Activated CD4-positive, alpha-beta T cell treated with anti-CD3 and anti-CD28 coated beads, Interleukin-2, Interleukin-6, amounts not matched to agents 100 ng/mL and 50 ng/mL, durations not matched to agents 16 hours and 8 hours (primary cell): ENCODE measurements around the gene KMT2D.

Experiments
- DNase-seq: peaks from one replicate; pipeline ENCODE4 v3.0.0-alpha.2; 2020

Gene KMT2D

DNA sequence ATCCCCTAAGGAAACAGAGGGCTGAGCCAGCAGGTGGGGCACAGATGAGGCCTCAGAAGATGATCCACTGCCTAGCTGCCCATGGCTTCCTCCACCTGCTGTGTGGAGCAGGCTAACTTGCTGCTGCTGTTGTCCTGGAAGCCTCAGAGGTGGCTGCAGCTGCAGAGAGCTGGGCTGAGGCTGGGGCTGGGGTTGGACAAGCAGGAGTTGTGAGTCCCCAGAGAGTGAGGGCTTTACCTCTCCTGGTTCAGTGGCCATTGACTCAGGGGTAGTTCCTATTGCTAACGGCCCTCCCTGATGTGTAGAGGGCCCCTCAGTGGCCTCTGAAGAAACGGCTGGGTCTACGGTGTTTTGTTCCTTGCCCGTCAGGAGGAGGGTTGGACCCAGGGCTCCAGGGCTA lies 28.3 kb downstream of the KMT2D start:
- no peak for DNase-seq

DNA sequence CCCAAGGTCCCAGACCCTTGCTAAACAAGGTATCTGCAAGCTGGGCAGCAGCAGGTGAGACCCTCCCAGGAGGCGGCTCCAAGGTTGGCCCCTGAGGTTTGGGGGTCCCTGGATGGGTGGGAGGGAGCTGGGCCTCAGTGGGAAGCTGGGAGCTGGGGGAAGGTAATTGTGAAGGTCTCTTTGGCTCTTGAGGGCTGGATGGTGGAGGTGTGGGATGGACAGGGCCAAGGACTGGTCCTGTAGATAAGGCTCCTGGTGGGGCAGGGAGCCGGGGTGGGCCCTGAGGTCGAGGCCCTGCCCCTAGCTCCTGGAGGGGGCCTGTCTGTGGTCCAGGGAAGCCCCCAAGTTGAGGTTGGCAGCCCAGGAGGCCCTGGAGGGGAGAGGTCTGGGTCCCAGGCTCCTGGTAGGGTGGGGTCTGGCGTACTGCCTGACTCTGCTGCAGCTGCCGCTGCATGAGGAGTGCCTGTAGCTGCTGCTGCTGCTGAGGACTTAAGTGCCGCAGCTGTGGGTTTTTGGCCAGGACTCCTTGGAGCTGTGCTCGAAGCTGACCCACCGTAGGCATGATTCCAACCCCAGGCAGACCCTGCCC lies 28.9 kb downstream of the KMT2D start:
- DNase-seq, result no peak

DNA sequence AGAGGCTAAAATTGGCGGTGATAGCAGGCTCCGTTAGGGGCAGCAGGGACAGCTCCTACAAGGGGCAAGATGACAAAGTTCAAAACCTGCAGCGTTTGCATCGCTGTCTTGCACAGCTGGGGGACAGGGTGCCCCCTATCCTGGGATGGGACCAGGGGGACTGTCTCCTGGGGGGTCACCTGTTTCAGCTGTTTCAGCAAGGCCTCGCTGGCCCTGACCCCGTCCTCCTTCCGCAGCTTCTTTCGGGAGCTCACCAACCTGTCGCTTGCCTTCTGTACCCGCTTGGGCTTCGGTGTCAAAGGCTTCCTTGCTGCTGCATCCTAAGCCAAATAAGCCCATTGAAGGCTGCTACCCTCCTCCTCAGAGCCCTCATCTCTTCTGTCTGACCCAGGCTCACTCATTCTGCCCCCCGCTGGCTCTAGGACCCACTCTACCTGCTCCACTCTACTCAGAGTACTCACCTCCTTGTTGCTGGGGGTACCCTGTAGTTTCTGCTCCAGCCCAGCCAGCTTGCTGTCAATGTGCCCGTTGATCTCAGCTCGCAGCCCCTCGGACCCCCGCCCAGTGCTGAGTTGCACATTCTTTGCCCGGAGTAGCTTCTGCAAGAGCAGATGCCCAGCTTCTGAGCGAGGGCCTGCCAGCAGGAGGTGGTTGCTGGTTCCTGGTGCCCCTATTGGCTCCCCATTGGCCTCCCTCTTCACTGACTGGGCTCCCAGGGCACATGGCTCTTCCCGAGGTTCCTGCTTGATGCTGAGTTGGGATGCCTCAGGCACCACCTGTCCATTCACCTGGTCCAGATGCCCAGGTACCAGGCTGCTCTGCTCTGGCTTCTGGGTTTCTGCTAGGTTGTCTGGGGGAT lies 29.7 kb downstream of the KMT2D start:
- no peak for DNase-seq

DNA sequence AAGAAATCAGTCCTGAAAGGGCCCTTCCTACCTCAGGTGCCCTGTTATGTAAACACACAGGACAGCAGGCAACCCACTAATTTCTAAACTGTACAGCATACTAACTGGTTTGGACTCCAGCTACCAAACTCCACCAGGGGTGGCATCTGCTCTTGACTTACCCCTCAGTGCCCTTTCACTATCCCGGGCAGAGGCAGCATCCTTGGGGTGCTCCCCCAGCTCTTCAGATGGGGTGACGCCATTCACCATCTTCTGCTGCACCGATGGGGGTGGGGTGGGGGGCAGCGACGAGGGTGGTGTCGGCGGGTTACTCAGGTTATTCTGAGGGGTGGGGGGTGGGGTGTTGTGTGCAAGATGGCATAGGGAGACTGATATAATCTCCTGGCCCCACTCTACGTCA lies 30.5 kb downstream of the KMT2D start:
- no peak for DNase-seq

DNA sequence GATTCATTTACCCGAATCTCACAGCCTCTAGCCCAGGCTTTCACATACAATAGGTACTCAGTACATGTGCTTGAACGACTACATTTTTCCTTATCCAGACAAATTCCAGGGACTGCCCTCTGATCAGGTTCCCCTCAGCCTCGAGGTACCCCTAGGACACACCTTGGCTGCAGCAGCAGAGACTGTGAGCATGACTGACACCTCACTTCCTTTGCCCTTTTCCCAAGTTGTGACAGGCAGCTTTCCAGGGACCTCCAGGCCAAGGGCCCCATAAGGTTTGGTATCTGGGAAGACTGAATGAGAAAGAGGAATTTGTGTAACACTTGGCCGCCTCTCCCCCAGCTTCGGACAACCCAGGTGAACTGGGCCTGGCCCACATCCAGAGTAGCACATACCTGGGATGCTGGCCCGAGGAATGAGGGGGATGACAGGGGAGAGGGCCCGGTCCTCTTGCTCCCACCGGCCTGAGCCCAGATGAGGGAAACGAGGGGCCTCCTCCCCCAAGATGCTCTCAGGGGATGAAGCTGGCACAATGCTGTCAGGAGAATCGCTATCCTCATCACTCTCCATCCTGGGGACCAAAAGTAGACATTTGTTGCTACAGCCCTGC lies 31.8 kb downstream of the KMT2D start:
- no peak for DNase-seq

DNA sequence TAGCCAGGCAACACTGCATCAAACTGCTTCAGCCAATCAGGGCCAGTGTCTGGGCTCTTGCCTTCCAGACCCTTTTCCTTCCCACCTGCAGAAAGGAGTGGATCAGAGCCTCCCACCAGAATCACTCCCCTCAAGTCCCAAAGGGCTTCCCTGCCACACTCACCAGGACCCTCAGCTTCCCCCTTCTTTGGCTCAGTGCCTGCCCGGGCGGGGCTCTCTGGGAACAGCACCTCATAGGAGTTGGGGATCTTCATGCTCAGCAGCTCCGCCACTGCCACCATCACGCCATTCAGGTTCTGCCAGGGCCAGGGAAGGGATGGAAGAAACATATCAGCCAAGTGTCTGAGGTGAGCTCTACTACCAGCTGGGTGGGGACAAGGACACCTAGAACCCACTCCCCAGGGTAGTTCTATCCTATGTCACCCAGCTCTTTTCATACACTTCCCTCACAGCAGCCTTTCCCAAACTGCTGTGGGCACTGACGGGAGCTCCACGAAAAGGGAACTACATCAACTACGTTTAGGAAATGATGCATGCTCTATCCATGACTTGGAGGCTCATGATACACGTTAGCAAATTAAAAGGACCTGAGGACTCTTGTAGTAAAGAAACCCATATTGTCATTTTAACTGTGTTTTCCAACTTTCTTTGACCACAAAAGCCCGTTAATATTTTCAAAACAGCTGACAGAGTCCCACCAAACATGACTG lies 32.6 kb downstream of the KMT2D start:
- no peak for DNase-seq

DNA sequence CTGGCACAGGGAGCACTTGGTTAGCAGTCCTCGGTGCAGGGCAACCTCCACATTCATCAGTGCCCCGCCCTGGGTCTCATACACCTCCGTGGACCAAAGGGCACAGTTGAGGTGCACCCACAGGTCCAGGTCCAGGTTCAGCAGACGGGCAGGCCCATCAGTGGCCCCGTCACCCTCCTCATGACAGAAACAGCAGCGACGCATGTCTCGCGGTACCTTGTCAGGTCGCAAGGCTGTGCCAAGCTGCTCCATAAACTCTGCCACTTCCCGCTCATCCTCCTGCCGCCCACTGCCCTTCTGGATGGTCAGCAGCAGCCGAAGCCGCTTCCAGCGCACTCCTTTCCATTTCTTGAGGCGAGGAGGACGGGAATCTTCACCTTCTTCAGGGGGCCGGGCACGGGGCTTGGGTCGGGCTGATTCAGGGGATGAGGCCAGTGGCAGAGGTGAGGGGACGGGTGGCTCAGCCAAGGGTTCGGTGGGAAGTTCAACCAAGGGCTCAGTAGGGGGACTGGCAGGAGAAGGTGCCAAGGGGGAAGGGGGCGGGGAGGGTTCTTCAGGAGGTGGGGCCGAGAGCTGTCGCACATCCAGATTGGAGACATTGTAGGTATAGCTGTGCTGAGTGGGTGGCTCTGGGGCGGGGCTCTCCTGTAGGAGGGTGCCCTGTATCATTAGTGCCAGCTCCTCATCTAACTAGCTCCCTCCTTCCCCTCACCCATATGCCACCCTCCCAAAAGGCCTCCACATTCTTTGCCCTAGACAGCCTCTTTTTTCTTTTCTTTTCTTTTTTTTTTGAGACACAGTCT lies 33.7 kb downstream of the KMT2D start:
- no peak for DNase-seq

DNA sequence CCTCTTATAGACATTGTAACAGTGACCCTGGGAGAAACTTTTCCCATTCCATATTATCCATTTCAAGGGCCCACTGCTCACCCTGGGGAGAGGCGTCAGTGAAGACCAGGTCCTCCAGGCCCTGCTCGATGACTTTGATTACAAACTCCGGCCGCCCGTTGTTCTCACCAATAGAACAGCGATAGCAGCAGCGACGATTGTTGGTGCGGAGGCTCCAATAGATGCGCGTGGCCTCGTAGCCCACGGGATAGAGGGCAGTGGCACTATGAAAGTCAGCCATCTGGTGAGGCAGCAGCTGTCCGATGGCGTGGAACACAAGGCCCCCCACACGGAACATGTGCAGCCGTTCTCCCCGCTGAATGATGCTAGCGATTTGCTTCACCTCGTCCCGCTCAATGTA lies 34.5 kb downstream of the KMT2D start:
- no peak for DNase-seq

DNA sequence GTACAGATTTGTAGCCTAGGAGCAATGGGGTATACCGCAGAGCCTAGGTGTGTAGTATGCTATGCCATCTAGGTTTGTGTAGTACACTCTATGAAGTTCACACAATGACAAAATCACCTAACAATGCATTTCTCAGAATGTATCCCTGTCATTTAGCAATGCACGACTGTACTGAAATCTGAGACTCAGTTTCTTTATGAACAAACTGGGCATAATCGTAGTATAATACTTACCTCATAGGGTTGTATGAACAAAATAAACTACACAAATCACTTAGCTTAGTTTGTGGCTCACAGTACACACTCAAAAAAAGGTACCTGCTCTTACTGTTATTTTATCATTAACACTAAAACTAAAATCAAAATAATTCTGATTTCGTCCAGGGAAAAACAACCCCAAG lies 35.1 kb downstream of the KMT2D start:
- peak; percentile 13 for DNase-seq

DNA sequence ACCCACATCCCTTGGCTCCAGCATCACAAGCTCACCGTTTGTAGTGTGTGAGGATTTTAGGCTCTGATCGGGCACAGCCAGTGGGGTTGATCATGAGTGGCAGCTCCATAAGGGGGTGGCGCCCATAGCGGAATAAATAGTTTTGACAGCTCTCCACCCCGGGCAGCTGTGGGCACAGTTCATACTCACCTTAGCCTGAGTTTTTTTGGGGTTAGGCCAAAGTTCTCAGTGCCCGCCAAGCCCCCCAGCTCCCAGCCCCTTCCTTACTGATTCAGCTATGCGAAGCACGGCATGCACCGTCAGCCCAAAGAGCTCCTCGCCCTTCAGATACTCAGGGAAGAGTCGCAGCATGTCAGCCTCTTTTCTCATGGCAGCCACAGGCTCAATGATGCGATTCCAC lies 36.1 kb downstream of the KMT2D start:
- DNase-seq, result no peak

DNA sequence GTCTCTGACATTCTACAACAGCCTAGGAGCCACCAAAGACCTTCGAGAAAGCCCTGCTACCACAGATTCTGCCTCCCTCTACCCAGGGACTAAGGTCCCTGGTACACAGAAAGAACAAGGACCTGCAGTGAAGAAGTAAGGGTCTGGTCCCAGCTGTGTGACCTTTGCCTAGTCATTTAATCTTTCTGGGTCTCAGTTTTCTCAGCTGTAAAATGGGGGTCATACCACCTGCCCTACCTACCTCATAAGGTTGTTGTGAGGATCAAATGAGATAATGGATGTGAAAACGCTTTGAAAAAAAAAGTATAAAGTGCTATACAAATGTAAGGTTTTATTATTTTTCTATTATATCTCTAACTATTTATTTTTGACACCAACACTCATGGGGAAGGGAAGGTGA lies 36.8 kb downstream of the KMT2D start:
- no peak for DNase-seq

DNA sequence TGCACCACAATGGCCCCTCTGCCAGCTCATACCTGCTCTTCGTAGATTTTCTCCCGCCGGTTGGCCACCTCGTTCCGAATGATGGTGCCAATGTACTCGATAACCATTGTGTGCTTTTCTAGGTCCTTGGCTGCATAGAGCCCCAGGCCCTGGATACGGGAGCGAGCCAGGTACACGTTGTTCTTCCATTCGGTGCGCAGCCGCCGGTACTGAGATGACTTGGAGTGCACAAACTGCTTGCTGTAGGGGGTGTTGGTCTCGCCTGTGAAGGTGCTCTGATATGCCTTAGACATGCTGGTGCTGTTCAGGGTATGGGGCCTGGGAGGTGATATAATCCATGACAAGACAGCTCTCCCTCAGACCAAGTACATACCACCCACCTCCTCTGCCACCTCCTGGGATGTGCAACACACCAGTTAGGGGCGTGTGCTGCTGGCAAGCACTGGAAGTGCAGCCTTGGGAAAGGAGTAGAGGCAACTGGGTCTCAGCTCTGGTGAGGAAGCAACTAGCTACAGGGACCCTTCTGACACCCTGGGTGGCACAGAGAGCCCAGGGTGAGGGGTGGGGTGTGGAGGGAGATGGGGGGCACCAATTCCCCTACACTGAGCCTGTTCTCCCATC lies 37.9 kb downstream of the KMT2D start:
- DNase-seq, result no peak

DNA sequence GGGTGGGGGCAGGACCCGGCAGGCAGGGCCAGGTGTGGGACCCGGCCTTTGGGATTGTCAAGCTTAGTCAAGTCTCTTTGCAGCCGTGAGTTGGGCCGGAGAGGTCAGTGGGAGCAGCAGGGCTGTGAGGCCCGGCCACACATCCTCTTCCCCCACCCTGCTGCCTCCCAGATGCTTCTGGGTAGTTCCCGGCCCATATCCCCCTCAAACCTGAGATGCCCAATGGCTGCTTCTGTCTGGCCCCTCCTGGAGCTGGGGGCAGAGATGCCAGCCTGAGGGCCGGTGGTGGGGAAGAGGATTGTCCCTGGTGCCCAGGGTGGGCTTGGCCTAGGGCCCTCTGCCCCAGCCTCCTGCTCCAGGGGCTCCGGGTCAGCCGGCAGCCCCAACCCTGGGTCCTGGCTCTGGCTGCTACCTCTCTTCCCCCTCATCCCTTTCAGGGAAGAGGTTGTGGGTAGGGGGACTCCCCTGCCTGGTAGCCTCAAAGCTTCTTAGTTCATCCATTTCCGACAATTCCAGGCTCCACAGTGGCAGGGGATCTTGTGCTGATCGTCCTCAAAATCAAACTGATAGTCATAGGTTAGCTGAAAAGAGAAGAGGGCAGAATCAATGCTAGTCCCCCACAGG lies 39.2 kb downstream of the KMT2D start:
- no peak for DNase-seq

DNA sequence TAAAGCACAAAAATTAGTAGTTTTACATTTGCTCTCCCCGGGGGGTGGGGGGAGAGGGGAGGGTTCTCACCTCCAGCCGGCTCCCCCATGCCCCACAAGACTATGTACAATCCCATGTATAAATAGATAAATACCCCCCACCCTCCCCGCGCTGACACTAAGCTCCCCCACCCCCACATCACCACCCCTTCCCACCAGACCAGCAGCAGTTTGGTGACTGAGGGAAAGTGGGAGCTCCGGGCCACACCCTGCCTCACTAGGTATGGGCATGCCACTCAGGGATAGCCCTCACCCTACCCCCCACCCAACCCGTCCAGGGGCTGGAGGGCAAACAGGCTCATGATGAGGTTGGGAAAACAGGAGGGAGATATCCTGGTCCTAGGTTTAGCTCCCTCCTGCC lies 40.2 kb downstream of the KMT2D start:
- DNase-seq, result no peak

DNA sequence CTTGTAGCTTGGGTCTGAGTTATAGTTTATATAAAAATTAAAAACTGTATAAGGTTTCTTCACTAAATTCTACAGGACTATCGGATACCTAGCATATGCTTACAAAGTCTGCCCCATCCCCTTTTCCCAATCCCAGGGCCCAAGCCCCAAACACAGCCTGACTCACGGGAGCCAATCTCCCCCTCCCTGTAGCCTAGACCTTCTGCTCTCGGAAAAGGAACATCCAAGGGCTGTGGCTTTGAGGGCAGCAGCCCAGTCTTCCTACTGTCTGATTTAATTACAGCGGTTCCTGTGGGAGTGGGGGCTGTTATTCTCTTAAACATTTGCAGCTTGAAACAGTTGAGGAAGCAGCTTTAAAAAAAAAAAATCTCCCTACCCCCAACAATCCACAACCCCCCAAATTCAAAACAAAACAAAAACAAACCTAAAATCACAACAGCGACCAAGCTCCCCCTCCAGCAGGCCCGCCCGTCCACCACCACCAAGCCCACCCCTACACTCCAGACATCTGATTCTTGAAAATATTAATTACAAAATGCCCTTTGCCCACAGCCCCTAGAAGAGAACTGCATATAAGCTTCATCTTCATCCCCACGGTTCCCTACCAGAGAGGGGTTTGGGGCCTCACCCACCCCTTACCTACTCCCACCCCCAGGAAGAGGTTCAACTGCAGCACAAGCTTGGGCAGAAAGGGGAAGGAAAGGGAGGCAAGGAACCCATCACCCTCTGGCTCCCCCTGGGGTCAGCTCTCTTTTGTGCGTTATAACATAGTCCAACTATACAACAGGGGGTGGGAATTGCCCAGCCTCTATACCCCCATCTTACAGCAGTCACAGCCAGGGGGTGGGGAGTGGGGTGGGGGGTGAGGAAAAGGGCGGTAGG lies 40.9 kb downstream of the KMT2D start:
- DNase-seq, result peak; percentile 61

DNA sequence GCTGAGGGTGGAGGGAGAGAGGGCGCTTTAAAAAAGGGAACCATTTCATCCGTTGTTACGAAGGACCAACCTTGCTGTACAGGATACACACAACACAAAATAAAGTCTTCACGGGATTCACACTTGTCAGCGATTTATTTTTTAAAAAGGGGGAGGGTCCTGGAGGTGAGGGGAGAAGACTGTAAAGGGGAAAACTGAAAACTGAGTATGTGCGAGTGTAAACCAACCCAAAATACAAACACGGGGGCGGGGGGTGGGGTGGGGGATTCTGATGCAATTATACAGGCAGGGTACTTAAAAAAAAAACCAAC lies 41.5 kb downstream of the KMT2D start:
- DNase-seq, result no peak

DNA sequence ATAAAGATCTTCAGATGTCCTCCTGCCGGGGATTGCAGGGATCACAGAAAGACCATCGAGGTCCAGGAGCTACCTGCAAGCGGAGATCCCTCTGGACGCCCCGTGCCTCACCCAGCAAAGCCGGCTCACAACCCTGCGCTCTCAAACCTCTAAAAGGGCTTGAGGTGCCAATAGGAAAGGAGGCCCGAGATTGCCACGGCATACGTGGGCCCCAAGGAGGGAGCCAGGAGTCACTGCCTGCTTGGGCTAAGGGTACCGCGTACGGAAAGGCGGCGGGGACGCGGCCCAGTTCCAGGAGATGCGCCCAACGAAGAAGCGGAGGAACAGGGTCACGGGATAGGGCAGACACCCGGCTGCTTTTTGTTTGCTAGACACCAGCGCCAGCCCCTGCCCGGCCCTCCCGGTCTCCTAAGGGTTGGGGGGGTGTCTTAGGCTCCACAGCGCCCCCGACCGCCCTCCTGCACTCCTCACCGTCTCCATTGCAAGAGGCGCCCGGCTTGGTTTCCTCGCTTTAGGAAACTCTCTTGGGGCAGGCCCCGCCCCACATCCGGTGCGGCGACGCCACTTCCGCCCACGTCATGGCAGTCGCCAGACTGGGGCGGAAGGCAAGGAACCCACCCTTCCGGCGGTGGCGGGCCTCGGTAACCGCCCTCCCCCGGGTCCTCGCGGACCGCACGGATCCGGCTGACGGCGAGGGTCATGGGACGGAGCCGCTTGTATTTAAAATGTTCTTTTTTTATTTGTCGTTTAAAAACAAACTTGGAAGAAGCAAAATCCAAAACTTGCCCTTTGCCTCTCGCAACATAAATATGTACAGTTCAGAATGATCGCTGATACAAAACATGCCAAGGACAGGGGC lies 42.1 kb downstream of the KMT2D start, which contains the start of gene PRKAG1:
Gene PRKAG1 (minus strand): TSS at position 516 of the 859 bp plus-strand sequence. CDS start 36 bp downstream, at position 480.
- peak; percentile 98 for DNase-seq

DNA sequence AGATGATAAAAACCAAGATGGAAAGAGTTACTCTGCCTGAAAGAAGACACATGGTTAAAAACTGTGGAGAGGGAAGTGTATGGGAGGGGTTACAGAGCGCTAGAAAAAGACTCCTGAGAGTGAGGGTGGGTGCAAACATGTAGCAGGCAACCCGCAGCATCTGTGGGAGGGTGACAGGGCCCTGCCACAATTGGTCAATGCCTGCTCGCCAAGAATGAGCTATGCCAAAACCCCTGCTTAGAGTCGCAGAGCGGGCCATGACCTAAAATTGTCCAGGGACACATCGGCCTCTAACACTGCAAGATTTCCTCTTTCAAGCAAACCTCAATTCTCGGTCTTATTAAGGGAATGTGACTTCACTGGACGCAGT lies 42.7 kb downstream of the KMT2D start:
- peak; percentile 54 for DNase-seq

DNA sequence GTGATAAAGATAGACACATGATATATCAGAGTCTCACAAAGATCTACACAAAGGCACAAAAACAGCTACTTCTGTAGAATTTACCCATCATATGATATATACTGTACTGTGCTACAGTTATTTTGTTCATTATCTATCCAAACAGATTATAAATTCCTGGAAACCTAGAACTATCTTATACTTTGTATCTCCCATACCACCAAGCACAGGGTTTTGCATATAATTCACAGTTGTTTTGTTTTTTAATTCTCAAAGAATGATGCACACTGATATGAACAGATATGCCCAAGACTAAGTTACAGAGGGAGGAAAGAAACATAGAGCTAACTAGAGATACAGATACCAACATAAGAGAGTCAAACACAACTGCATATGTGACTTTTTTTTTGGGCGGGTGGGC lies 45.4 kb downstream of the KMT2D start:
- no peak for DNase-seq

DNA sequence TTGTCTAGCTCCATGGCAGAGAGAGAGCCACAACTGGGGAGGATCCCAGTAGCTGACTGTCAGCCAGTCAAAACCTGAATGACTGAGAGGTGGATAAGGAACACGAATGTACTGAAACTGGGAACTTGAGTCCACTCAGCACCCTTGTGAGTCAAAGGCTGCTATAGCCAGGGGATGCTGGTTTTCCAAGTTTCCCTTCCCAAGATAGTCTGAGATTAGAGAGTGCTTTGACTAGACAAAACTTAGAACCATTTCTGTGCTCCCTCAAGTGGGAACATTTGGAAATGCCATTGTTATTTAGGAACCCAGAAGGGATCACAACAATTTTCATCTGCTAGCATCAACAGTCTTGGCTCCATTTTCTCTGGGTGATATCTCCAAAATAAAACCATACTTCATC lies 46.0 kb downstream of the KMT2D start:
- no peak for DNase-seq
